HCT116 (cell line): ENCODE data around the gene DPF3. TPM values are rescaled to one million over a fixed set of nuclear protein-coding genes. Genes with fewer than 3 reads are reported as not detected.

Source experiments
- ATAC-seq: fragments of 200-7000 bp; cut with Tn5 transposase; 2 replicates; pipeline ENCODE4 v1.9.1; 2020; ENCODE audit warnings: mild to moderate bottlenecking, moderate library complexity
- BruUV-seq: library from RNA; stranded (reverse); fragments of 400-500 nt; replicated peaks from 2 replicates; lab custom pipeline; 2021; lab: Mats Ljungman, UMichigan
- CTCF ChIA-PET: fragments of 300-600 bp; sonication (Branson Sonifier 250); formaldehyde crosslinking; loops from one replicate; lab custom pipeline; 2021; ENCODE audit warnings: antibody characterized with exemption; lab: Charles Lee
- POLR2A ChIA-PET: fragments of 300-600, 350-600 bp; sonication (Branson Sonifier 250); formaldehyde crosslinking; loops from one replicate; lab custom pipeline; 2021; ENCODE audit warnings: antibody characterized with exemption; lab: Charles Lee
- RAD21 ChIA-PET, 2 experiments: fragments of 300-600 bp; sonication (Branson Sonifier 250); formaldehyde crosslinking; loops; one replicate each; lab custom pipeline; 2023; ENCODE audit warnings: low total read pairs in 2 of 2; ENCODE audit not compliant: uncharacterized antibody in 2 of 2, unreplicated experiment in 2 of 2, low non-redundant PET in 1 of 2; lab: Charles Lee
- DNase-seq: peaks from one replicate; pipeline ENCODE4 v3.0.0-alpha.2; 2010; ENCODE audit warnings: low read depth, low spot score
- H2AFZ ChIP-seq: fragments of 200-600 bp; shearing (Covaris generic), sonication (generic); 2 replicates; pipeline ENCODE4 v1.6.1; 2017; ENCODE audit warnings: low read depth, mixed run types, mixed read lengths, antibody characterized with exemption, low read length; ENCODE audit not compliant: poor library complexity, severe bottlenecking
- H3K27ac ChIP-seq: 2 replicates; pipeline ENCODE4 v1.5.1; 2012; ENCODE audit warnings: low read depth, low read length
- H3K27me3 ChIP-seq: fragments of 200-600 bp; sonication (generic); 2 replicates; pipeline ENCODE4 v1.6.1; 2016; ENCODE audit warnings: mixed run types, low read length, mixed read lengths; ENCODE audit not compliant: insufficient read depth
- H3K36me3 ChIP-seq, 2 experiments: fragments of 200-500 bp in 1 of 2; fragments of 200-600 bp in 1 of 2; sonication (Bioruptor generic) in 1 of 2; sonication (generic) in 1 of 2; 2 replicates each; pipeline versions ENCODE4 v1.5.1 to v1.6.1; 2014 to 2016; ENCODE audit warnings: low read length in 2 of 2, inconsistent platforms in 1 of 2, mixed read lengths in 1 of 2, mixed run types in 1 of 2; ENCODE audit not compliant: insufficient read depth in 2 of 2, control insufficient read depth in 1 of 2
- H3K4me1 ChIP-seq, 2 experiments: fragments of 200-600 bp in 1 of 2; sonication (generic) in 1 of 2; 2 replicates each; pipeline versions ENCODE4 v1.5.1 to v1.6.1; 2012 to 2017; ENCODE audit warnings: low read length in 2 of 2, inconsistent platforms in 1 of 2, mild to moderate bottlenecking in 1 of 2, mixed read lengths in 1 of 2, mixed run types in 1 of 2, moderate library complexity in 1 of 2; ENCODE audit not compliant: insufficient read depth in 2 of 2, control insufficient read depth in 1 of 2
- H3K4me2 ChIP-seq: fragments of 200-600 bp; sonication (generic); 2 replicates; pipeline ENCODE4 v1.6.1; 2017; ENCODE audit warnings: mixed run types, low read length, mixed read lengths
- H3K4me3 ChIP-seq, 2 experiments: fragments of 200-600 bp in 1 of 2; sonication (generic) in 1 of 2; replicated peaks in 1 of 2; 2 replicates each; pipeline ENCODE4 v1.5.1; 2011 to 2016; ENCODE audit warnings: low read length in 2 of 2, control low read depth in 1 of 2, low read depth in 1 of 2, mild to moderate bottlenecking in 1 of 2, mixed read lengths in 1 of 2, mixed run types in 1 of 2
- H3K79me2 ChIP-seq: fragments of 200-600 bp; sonication (generic); 2 replicates; pipeline ENCODE4 v1.6.1; 2017; ENCODE audit warnings: mild to moderate bottlenecking, mixed run types, low read length, moderate library complexity, mixed read lengths; ENCODE audit not compliant: insufficient read depth
- H3K9ac ChIP-seq: fragments of 200-600 bp; sonication (generic); 2 replicates; pipeline ENCODE4 v1.6.1; 2016; ENCODE audit warnings: low read length, mixed read lengths
- H3K9me2 ChIP-seq: fragments of 200-600 bp; sonication (generic), shearing (Covaris generic); 2 replicates; pipeline ENCODE4 v1.6.1; 2017; ENCODE audit warnings: mixed run types, mild to moderate bottlenecking, moderate library complexity; ENCODE audit not compliant: insufficient read depth
- H3K9me3 ChIP-seq, 2 experiments: fragments of 200-500 bp in 1 of 2; fragments of 200-600 bp in 1 of 2; sonication (Bioruptor generic) in 1 of 2; sonication (generic) in 1 of 2; 2 replicates each; pipeline ENCODE4 v1.6.1; 2014 to 2017; ENCODE audit warnings: low read length in 2 of 2, mixed read lengths in 2 of 2, inconsistent platforms in 1 of 2, low read depth in 1 of 2, mild to moderate bottlenecking in 1 of 2, mixed run types in 1 of 2, moderate library complexity in 1 of 2; ENCODE audit not compliant: control insufficient read depth in 1 of 2, insufficient read depth in 1 of 2
- H4K20me1 ChIP-seq: fragments of 200-600 bp; sonication (generic), shearing (Covaris generic); 2 replicates; pipeline ENCODE4 v1.6.1; 2017; ENCODE audit warnings: mixed run types, mild to moderate bottlenecking, moderate library complexity; ENCODE audit not compliant: insufficient read depth
- CBX3 ChIP-seq: IDR thresholded peaks from 2 replicates; pipeline ENCODE4 v1.6.1; 2012; ENCODE audit warnings: low read depth
- CEBPB ChIP-seq: IDR thresholded peaks from 2 replicates; pipeline ENCODE4 v1.6.1; 2012; ENCODE audit warnings: low read depth
- EGR1 ChIP-seq: IDR thresholded peaks from 2 replicates; pipeline ENCODE4 v1.6.1; 2012; ENCODE audit warnings: low read depth
- EZH2 ChIP-seq: fragments of 200-600 bp; sonication (generic); IDR thresholded peaks from 2 replicates; pipeline ENCODE4 v1.6.1; 2017; ENCODE audit warnings: antibody characterized with exemption, mixed run types
- FOSL1 ChIP-seq: IDR thresholded peaks from 2 replicates; pipeline ENCODE4 v1.6.1; 2012; ENCODE audit warnings: low read depth
- JUND ChIP-seq: IDR thresholded peaks from 2 replicates; pipeline ENCODE4 v1.6.1; 2012
- POLR2A ChIP-seq: IDR thresholded peaks from 2 replicates; pipeline ENCODE4 v1.7.0; 2011; ENCODE audit warnings: borderline replicate concordance; ENCODE audit not compliant: insufficient read depth, insufficient read length; ENCODE audit errors: extremely low read depth
- POLR2AphosphoS5 ChIP-seq: IDR thresholded peaks from 2 replicates; pipeline ENCODE4 v1.6.1; 2011; ENCODE audit warnings: mild to moderate bottlenecking, low read depth, low read length, moderate library complexity
- RAD21 ChIP-seq: IDR thresholded peaks from 2 replicates; pipeline ENCODE4 v1.6.1; 2012; ENCODE audit warnings: low read depth, mild to moderate bottlenecking
- SIN3A ChIP-seq: IDR thresholded peaks from 2 replicates; pipeline ENCODE4 v1.6.1; 2012; ENCODE audit warnings: low read depth
- SP1 ChIP-seq: IDR thresholded peaks from 2 replicates; pipeline ENCODE4 v1.6.1; 2012; ENCODE audit warnings: low read depth
- TCF7L2 ChIP-seq: IDR thresholded peaks from 2 replicates; pipeline ENCODE4 v1.7.0; 2011; ENCODE audit warnings: borderline replicate concordance, inconsistent platforms; ENCODE audit not compliant: insufficient read depth, insufficient read length; ENCODE audit errors: extremely low read depth
- YY1 ChIP-seq: IDR thresholded peaks from 2 replicates; pipeline ENCODE4 v1.6.1; 2011; ENCODE audit warnings: low read length, low read depth, moderate library complexity, mild to moderate bottlenecking; ENCODE audit not compliant: insufficient replicate concordance; ENCODE audit errors: extremely low read depth
- ZFX ChIP-seq: fragments of 450-650 bp; IDR thresholded peaks from 2 replicates; pipeline ENCODE4 v1.6.1; 2017
- intact Hi-C: fragments of 100-400 bp; cut with micrococcal nuclease; formaldehyde crosslinking; loops from 2 replicates; pipeline ENCODE4 v1.10.0; 2022
- total RNA-seq: library from RNA; stranded (reverse); gene quantifications from one replicate; pipeline ENCODE4 v1.2.1, GENCODE V29; 2021; ENCODE audit not compliant: unreplicated experiment
- TF ChIP-seq, protein P1 (sequence below): IDR thresholded peaks from 2 replicates; pipeline ENCODE4 v1.6.1; 2012
- TF ChIP-seq, protein P2 (sequence below): IDR thresholded peaks from 2 replicates; pipeline ENCODE4 v1.6.1; 2012; ENCODE audit warnings: low read depth
- TF ChIP-seq, protein P3 (sequence below): IDR thresholded peaks from 2 replicates; pipeline ENCODE4 v1.6.1; 2012
- TF ChIP-seq, protein P4 (sequence below), 3 experiments: fragments of 200-600 bp in 1 of 3; sonication (generic) in 1 of 3; IDR thresholded peaks in 2 of 3; conservative IDR thresholded peaks in 1 of 3; 2 replicates each; pipeline ENCODE4 v1.5.1; 2012 to 2017; ENCODE audit warnings: low read depth in 2 of 3, low read length in 2 of 3, antibody characterized with exemption in 1 of 3, borderline replicate concordance in 1 of 3, control low read depth in 1 of 3, mild to moderate bottlenecking in 1 of 3, mixed read lengths in 1 of 3, mixed run types in 1 of 3, moderate library complexity in 1 of 3; ENCODE audit not compliant: insufficient read depth in 1 of 3
- TF ChIP-seq, protein P5 (sequence below): IDR thresholded peaks from 2 replicates; pipeline ENCODE4 v1.6.1; 2011; ENCODE audit warnings: mild to moderate bottlenecking, low read length, moderate library complexity; ENCODE audit not compliant: insufficient replicate concordance; ENCODE audit errors: extremely low read depth

Gene DPF3
- total RNA-seq, 1 experiment from 2014 or later: 0.27 TPM

DNA sequence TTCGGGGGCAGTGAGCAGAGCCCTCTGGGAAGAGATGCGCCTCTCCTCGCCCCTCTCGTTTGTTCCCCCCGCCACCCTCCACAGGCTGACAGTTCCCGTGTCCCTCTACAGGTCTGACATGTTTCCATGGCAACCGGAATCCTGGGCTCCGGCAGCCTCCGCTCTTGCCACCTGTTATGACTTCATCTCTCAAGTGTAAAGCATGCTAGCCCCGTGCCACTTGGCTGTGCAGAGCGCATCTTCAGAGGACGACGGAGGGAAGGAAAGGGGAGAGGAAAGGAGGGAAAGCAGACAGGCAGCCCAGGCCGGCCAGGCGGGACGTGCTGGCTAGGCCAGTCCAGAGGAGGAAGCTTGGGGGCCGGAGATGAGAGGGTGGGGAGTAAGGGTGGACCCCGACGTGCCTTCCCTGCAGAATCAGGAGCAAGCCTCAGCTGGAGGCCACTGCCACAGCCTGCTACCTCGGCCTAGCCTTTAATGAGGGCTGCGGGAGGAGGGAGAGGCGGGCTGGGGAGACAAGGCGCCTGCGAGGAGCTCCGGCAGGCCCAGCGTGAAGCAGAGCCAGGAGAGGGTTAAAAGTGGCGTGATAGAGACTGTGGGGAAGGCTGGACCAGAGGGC lies 214.3 kb downstream of the DPF3 start:
- no peaks in the 10 kb centered on the region for H3K27me3 ChIP-seq
- intact Hi-C loops: no loop called here
- DNase-seq (no peak), ATAC-seq (no peak)
- ChIA-PET CTCF (no interaction called here), RAD21 (no interaction called here), POLR2A (no interaction called here)
- no peak overlapping the region for H3K9ac ChIP-seq
- no TSS peak for BruUV-seq
- H3K79me2 ChIP-seq: no peaks in the 10 kb centered on the region
- no peaks in the 10 kb centered on the region for H3K9me3 ChIP-seq
- no peak for TF ChIP-seq YY1
- TF ChIP-seq CEBPB: no peak
- no peak for TF ChIP-seq JUND
- TF ChIP-seq SP1: no peak
- TF ChIP-seq, protein P1, sequence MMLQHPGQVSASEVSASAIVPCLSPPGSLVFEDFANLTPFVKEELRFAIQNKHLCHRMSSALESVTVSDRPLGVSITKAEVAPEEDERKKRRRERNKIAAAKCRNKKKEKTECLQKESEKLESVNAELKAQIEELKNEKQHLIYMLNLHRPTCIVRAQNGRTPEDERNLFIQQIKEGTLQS: no peak
- no peak for TF ChIP-seq EGR1
- TF ChIP-seq SIN3A: no peak
- no peak for TF ChIP-seq POLR2A
- TF ChIP-seq, protein P2, sequence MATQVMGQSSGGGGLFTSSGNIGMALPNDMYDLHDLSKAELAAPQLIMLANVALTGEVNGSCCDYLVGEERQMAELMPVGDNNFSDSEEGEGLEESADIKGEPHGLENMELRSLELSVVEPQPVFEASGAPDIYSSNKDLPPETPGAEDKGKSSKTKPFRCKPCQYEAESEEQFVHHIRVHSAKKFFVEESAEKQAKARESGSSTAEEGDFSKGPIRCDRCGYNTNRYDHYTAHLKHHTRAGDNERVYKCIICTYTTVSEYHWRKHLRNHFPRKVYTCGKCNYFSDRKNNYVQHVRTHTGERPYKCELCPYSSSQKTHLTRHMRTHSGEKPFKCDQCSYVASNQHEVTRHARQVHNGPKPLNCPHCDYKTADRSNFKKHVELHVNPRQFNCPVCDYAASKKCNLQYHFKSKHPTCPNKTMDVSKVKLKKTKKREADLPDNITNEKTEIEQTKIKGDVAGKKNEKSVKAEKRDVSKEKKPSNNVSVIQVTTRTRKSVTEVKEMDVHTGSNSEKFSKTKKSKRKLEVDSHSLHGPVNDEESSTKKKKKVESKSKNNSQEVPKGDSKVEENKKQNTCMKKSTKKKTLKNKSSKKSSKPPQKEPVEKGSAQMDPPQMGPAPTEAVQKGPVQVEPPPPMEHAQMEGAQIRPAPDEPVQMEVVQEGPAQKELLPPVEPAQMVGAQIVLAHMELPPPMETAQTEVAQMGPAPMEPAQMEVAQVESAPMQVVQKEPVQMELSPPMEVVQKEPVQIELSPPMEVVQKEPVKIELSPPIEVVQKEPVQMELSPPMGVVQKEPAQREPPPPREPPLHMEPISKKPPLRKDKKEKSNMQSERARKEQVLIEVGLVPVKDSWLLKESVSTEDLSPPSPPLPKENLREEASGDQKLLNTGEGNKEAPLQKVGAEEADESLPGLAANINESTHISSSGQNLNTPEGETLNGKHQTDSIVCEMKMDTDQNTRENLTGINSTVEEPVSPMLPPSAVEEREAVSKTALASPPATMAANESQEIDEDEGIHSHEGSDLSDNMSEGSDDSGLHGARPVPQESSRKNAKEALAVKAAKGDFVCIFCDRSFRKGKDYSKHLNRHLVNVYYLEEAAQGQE: no peak
- TF ChIP-seq RAD21: no peak
- TF ChIP-seq, protein P3, sequence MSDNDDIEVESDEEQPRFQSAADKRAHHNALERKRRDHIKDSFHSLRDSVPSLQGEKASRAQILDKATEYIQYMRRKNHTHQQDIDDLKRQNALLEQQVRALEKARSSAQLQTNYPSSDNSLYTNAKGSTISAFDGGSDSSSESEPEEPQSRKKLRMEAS: no peak
- TF ChIP-seq EZH2: no peak
- no peak for TF ChIP-seq FOSL1
- TF ChIP-seq ZFX: no peak
- no peak for TF ChIP-seq TCF7L2
- TF ChIP-seq, protein P4, sequence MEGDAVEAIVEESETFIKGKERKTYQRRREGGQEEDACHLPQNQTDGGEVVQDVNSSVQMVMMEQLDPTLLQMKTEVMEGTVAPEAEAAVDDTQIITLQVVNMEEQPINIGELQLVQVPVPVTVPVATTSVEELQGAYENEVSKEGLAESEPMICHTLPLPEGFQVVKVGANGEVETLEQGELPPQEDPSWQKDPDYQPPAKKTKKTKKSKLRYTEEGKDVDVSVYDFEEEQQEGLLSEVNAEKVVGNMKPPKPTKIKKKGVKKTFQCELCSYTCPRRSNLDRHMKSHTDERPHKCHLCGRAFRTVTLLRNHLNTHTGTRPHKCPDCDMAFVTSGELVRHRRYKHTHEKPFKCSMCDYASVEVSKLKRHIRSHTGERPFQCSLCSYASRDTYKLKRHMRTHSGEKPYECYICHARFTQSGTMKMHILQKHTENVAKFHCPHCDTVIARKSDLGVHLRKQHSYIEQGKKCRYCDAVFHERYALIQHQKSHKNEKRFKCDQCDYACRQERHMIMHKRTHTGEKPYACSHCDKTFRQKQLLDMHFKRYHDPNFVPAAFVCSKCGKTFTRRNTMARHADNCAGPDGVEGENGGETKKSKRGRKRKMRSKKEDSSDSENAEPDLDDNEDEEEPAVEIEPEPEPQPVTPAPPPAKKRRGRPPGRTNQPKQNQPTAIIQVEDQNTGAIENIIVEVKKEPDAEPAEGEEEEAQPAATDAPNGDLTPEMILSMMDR (IDR thresholded peaks at IDR 0.05 in 2 of 3, conservative IDR thresholded peaks at IDR 0.05 in 1 of 3; ENCODE audit: borderline replicate concordance in 1 of 3, insufficient read depth in 1 of 3, low read depth in 2 of 3, low read length in 2 of 3): no peak
- TF ChIP-seq, protein P5, sequence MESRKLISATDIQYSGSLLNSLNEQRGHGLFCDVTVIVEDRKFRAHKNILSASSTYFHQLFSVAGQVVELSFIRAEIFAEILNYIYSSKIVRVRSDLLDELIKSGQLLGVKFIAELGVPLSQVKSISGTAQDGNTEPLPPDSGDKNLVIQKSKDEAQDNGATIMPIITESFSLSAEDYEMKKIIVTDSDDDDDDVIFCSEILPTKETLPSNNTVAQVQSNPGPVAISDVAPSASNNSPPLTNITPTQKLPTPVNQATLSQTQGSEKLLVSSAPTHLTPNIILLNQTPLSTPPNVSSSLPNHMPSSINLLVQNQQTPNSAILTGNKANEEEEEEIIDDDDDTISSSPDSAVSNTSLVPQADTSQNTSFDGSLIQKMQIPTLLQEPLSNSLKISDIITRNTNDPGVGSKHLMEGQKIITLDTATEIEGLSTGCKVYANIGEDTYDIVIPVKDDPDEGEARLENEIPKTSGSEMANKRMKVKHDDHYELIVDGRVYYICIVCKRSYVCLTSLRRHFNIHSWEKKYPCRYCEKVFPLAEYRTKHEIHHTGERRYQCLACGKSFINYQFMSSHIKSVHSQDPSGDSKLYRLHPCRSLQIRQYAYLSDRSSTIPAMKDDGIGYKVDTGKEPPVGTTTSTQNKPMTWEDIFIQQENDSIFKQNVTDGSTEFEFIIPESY: no peak
- TF ChIP-seq CBX3: no peak
- no peak for TF ChIP-seq POLR2AphosphoS5
- peaks cover 0 to 5% of the 10 kb centered on the region in 2 experiments; a peak in 1 of 4 replicates for H3K4me1 ChIP-seq
- no peak overlapping the region for H3K27ac ChIP-seq
- no peaks in the 10 kb centered on the region for H4K20me1 ChIP-seq
- H3K9me2 ChIP-seq: no peaks in the 10 kb centered on the region
- no peak overlapping the region for H2AFZ ChIP-seq
- no peak overlapping the region for H3K4me2 ChIP-seq
- no peaks in the 10 kb centered on the region for H3K36me3 ChIP-seq
- H3K4me3 ChIP-seq: no peak overlapping the region
